Breast epithelium (tissue), 4 donors: ENCODE measurements around the gene NUAK1. TPM values are rescaled to one million over a fixed set of nuclear protein-coding genes. Genes with fewer than 3 reads are reported as not detected.

Source experiments
- DNase-seq, 2 donors: peaks; one replicate each; pipeline ENCODE4 v3.0.0-alpha.2; 2019; ENCODE audit warnings: low spot score in 2 of 2
- H3K27ac ChIP-seq, 2 donors: fragments of 200-600 bp; sonication (generic) in 1 of 2; one replicate each; pipeline ENCODE4 v1.5.1; 2016 to 2019; ENCODE audit warnings: mild to moderate bottlenecking in 1 of 2
- H3K27me3 ChIP-seq, 2 donors: fragments of 200-600 bp; sonication (generic) in 1 of 2; one replicate each; pipeline versions ENCODE4 v1.5.1 to v1.6.0; 2017 to 2019; ENCODE audit warnings: control low read depth in 1 of 2, mild to moderate bottlenecking in 1 of 2
- H3K36me3 ChIP-seq: fragments of 200-600 bp; one replicate; pipeline ENCODE4 v1.5.1; 2019
- H3K4me1 ChIP-seq, 2 donors: fragments of 200-600 bp; sonication (generic); one replicate each; pipeline ENCODE4 v1.5.1; 2016 to 2019; ENCODE audit warnings: control low read depth in 1 of 2
- H3K4me3 ChIP-seq, 3 donors: fragments of 200-600 bp; sonication (generic); 1 replicate in 2 of 3; 2 replicates in 1 of 3; pipeline ENCODE4 v1.5.1; 2016 to 2019; ENCODE audit warnings: mild to moderate bottlenecking in 3 of 3, moderate library complexity in 2 of 3
- H3K9me3 ChIP-seq, 2 donors: fragments of 200-600 bp; sonication (generic) in 1 of 2; one replicate each; pipeline ENCODE4 v1.5.1; 2016 to 2019; ENCODE audit warnings: control low read depth in 1 of 2
- POLR2A ChIP-seq: fragments of 450-650 bp; IDR thresholded peaks from one replicate; pipeline ENCODE4 v1.6.1; 2016; ENCODE audit warnings: antibody characterized with exemption, mild to moderate bottlenecking, moderate library complexity
- POLR2AphosphoS5 ChIP-seq, 3 donors: sonication (generic); formaldehyde crosslinking; IDR thresholded peaks; one replicate each; pipeline ENCODE4 v1.6.1; 2017; ENCODE audit warnings: antibody characterized with exemption in 3 of 3
- intact Hi-C: fragments of 100-400 bp; cut with DNase I; formaldehyde crosslinking; loops from one replicate; pipeline ENCODE4 v1.15.1; 2023; ENCODE audit warnings: low total_unique reads
- total RNA-seq, 3 donors: library from RNA; depleted of rRNA; stranded (reverse); fragments of >200 nt; gene quantifications; one replicate each; pipeline ENCODE4 v1.1.0, GENCODE V29; 2016
- TF ChIP-seq, protein P1 (sequence below), 3 donors: fragments of 450-650 bp; IDR thresholded peaks; one replicate each; pipeline ENCODE4 v1.5.1; 2016 to 2017; ENCODE audit warnings: antibody characterized with exemption in 3 of 3, mild to moderate bottlenecking in 3 of 3, moderate library complexity in 3 of 3

Gene NUAK1
- total RNA-seq, 3 donors from 2014 or later = 6.0 to 20.2 (median 13.1) TPM

DNA sequence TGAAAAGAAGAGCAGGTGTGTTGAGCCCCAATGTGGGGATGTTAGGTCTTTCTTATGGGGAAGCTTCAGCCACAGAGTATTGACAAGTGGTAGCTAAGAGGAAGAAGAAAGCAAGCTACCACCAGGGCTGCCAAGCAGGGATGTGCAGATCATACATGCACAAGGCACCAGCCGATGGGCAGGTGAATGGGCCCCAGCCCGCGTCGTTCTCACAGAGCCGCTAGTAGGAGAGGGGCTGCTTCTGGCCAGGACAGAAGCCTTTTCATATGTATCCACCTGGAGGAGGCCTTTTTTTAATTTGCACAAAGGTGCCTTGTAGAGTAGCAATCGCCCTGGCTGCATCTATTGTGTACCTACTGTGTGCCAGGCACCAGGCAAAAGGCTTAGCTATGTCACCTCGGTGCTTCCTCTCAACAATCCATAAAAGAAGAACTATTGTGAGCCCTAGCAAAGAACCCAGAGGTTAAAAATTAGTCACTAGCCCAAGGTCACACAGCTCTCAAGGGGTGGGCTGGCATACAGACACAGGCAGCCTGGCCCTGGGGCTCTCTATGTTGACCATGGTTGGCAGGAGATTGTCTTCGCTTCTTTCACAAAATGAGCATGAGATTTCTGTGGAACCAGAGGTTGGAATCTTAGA lies 8.2 kb downstream of the NUAK1 start:
- Histone ChIP-seq H3K4me1 (no peaks in the 10 kb centered on the region), H3K27me3 (no peaks in the 10 kb centered on the region), H3K36me3 (no peaks in the 10 kb centered on the region), H3K27ac (no peak overlapping the region), H3K4me3 (no peak overlapping the region), H3K9me3 (no peaks in the 10 kb centered on the region)
- TF ChIP-seq POLR2A = no peak
- TF ChIP-seq, protein P1, sequence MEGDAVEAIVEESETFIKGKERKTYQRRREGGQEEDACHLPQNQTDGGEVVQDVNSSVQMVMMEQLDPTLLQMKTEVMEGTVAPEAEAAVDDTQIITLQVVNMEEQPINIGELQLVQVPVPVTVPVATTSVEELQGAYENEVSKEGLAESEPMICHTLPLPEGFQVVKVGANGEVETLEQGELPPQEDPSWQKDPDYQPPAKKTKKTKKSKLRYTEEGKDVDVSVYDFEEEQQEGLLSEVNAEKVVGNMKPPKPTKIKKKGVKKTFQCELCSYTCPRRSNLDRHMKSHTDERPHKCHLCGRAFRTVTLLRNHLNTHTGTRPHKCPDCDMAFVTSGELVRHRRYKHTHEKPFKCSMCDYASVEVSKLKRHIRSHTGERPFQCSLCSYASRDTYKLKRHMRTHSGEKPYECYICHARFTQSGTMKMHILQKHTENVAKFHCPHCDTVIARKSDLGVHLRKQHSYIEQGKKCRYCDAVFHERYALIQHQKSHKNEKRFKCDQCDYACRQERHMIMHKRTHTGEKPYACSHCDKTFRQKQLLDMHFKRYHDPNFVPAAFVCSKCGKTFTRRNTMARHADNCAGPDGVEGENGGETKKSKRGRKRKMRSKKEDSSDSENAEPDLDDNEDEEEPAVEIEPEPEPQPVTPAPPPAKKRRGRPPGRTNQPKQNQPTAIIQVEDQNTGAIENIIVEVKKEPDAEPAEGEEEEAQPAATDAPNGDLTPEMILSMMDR (IDR thresholded peaks at IDR 0.05) = no peak
- no peak for TF ChIP-seq POLR2AphosphoS5 (IDR thresholded peaks at IDR 0.05)
- DNase-seq = no peak
- intact Hi-C loops = no loop called here

DNA sequence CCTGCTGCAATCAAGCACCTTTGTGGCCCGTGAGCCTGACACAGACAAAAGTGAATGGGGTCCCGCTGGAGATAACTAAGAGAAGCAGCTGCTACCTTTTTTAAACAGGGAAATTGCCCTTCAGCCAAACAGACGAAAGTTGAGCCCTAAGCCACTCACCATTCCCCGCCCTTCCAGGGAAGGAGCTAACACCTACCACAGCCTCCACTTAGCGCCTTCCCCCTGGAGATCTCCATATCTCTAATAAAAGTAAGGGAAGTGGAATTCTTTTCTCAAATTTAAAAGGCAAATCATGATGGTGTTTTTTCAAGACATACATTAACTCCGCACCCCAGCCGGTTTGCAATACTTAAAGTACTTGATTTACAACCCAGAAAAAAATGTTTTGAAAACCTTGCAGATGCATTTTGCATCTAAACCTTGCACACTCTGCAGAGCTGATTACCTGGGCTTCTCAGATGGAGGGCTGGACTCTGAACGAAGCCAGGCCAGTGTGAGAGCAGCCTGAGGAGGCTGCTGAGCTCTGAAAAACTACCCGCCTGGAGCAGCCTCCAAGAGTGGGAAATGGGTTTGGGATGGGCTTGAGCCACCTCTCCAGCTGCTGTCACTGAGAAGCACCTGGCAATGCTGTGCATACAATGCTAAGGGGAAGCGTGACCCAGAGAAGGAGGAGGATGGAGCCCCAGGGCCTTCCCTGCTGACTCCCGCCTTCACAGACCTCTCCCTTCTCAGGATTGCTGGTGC lies 10.0 kb downstream of the NUAK1 start:
- Histone ChIP-seq H3K36me3 (no peaks in the 10 kb centered on the region), H3K9me3 (no peaks in the 10 kb centered on the region), H3K4me1 (no peaks in the 10 kb centered on the region), H3K4me3 (no peak overlapping the region), H3K27me3 (no peaks in the 10 kb centered on the region), H3K27ac (no peak overlapping the region)
- DNase-seq = no peak
- TF ChIP-seq POLR2AphosphoS5 (IDR thresholded peaks at IDR 0.05) = no peak
- intact Hi-C loops = no loop called here

DNA sequence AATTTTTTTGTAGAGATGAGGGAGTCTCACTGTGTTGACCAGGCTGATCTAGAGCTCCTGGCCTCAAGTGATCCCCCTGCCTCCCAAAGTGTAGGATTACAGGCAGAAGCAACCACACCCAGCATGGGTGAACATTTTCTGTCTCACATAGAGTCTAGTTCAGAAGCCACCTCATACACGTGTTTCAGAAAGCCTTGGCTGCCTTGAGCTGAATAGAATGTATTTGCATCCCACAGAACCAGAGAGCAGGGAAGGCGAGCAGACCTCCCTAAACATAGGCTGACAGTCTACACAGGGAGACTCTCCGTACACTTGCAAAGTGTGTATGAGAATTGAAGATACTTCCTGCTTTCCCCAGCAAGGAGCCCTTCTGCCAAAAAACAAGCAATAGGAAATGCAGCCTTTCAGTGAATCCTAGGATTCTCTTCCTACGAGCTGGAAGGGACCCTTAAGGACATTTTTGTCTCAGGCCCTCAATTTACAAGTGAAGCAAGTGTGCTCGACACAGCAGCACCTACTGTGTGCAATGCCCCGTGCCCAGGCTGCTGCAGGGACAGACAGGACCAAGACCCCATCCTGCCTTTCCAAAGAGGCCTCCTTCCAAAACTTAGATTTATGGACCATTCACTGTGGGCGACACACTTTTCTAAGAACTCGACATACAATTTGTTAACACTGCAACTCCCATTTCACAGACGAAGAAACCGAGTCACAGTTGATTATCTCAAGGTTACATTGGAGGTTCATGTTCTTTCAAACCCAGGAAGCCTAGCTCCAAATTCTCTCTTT lies 11.2 kb downstream of the NUAK1 start:
- Histone ChIP-seq H3K4me3 (no peak overlapping the region), H3K4me1 (no peaks in the 10 kb centered on the region), H3K9me3 (no peaks in the 10 kb centered on the region), H3K36me3 (no peaks in the 10 kb centered on the region), H3K27ac (peak overlapping the region; percentile 17 to 73), H3K27me3 (no peaks in the 10 kb centered on the region)
- TF ChIP-seq, protein P1 (IDR thresholded peaks at IDR 0.05) = no peak
- DNase-seq = no peak
- intact Hi-C loops = no loop called here

DNA sequence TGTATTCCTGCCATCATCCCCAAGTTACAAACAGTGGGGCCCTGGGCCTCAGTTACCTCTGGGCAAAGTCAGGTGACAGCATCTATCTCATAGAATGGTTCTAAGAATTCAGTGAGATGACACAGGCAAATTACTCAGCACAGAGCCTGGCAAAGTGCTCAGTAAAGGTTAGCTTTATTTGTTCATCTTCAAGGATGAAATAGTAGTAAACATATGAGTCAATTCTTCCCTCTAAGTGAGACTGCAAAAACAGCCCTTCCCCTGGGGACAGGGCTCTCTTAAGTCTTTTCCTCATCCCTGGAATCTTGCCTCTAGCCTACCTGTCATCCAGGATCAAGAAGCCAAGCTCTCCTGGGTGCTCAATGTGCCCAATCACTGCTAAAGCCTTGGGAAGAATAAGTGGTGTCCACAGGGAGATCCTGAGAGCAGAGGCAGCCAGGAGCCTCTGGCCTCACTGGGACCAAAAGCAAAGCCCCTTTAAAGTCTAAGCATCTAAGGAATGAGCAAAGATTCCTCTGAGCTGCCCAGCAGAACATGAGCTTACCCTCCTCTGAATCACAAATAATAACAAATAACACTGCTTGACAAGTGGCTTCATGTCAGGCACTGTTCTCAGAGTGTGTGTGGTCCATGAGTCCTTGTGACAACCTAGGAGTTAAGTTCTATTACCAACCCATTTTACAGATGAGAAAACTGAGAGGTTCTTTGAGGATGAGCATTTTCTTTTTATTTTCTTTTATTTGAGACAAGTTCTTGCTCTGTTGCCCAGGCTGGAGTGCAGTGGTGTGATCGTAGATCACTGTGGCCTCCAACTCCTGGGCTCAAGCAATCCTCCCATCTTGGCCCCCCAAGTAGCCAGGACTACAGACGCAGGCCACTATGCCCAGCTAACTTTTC lies 12.1 kb downstream of the NUAK1 start:
- peak in 1 of 3 donors; percentile 22 for TF ChIP-seq POLR2AphosphoS5 (IDR thresholded peaks at IDR 0.05)
- TF ChIP-seq, protein P1 (IDR thresholded peaks at IDR 0.05) = no peak
- intact Hi-C loops = no loop called here
- Histone ChIP-seq H3K4me1 (no peaks in the 10 kb centered on the region), H3K27me3 (no peaks in the 10 kb centered on the region), H3K27ac (peak overlapping the region; percentile 20 to 73), H3K9me3 (no peaks in the 10 kb centered on the region), H3K36me3 (no peaks in the 10 kb centered on the region), H3K4me3 (no peak overlapping the region)
- no peak for DNase-seq

DNA sequence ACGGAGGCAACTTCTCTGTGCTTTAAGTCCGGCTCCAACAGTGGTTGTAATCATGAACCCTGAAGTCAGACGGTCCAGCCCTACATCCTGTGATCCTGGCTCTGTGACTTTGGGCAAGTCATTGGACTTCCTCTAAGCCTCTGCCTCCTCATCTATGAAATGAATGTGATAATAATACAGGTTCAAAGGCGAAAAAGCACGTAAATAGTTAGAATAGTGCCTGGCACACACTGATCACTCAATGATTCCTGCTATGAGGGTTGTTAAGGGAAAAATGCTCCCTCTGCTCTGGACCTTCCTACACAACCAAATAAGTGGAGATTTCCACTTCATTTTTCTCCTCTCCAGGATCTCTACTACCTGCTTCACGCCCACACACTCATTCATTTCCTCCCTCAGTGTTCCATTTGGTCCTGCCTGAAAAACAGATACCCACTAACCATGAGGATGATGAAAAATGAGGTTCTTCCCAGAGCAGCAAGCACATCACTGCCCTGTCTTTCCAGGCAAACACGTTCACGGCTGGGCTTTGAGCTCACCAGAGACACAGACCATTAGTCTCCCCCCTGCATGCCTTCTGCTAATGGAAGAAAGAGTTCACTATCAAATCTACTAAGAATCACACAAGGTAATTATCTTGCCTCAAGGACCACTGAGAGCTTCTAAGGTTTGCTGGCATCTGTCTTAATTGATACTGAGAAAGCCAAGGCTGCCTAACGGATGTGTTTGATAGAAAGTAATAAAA lies 13.2 kb downstream of the NUAK1 start:
- Histone ChIP-seq H3K9me3 (no peaks in the 10 kb centered on the region), H3K36me3 (no peaks in the 10 kb centered on the region)
- DNase-seq = no peak

More for the DNA sequence above, 13.2 kb downstream of the NUAK1 start:
- H3K4me1 ChIP-seq = no peaks in the 10 kb centered on the region
- intact Hi-C loops = no loop called here
- H3K27ac ChIP-seq = peak overlapping the region; percentile 20 to 73
- TF ChIP-seq, protein P1 (IDR thresholded peaks at IDR 0.05) = no peak
- no peak for TF ChIP-seq POLR2A
- no peak for TF ChIP-seq POLR2AphosphoS5 (IDR thresholded peaks at IDR 0.05)
- no peaks in the 10 kb centered on the region for H3K27me3 ChIP-seq
- no peak overlapping the region for H3K4me3 ChIP-seq
